Activated CD4-positive, alpha-beta T cell treated with anti-CD3 and anti-CD28 coated beads, Interleukin-2, amount 10 ng/mL, durations not matched to agents 7 days and 5 days (primary cell): Measurements from ENCODE around the gene ZNF337. TPM values are rescaled to one million over a fixed set of nuclear protein-coding genes. Genes with fewer than 3 reads are reported as not detected.
A peak's percentile ranks its signal among the peaks of the same experiment; 100 is the strongest.
"Not testable (repeated sequence)": the region's sequence is repeated elsewhere in the genome, so short reads cannot be mapped to it uniquely, and the experiment has no call there.

Experiments
- CTCF ChIA-PET: fragments of 350-600 bp; sonication (Branson Sonifier 250); formaldehyde crosslinking; loops from one replicate; lab custom pipeline; 2021; ENCODE audit warnings: antibody characterized with exemption; lab: Charles Lee
- POLR2A ChIA-PET: fragments of 350-600 bp; sonication (Branson Sonifier 250); formaldehyde crosslinking; loops from one replicate; lab custom pipeline; 2021; ENCODE audit warnings: antibody characterized with exemption; lab: Charles Lee
- DNase-seq: peaks from one replicate; pipeline ENCODE4 v3.0.0-alpha.2; 2020
- H3K27ac Mint-ChIP-seq: one replicate; pipeline ENCODE4 v1.8.0; 2021; ENCODE audit warnings: mild to moderate bottlenecking, moderate library complexity, mixed read lengths
- H3K27me3 Mint-ChIP-seq: one replicate; pipeline ENCODE4 v1.8.0; 2021; ENCODE audit warnings: mixed read lengths
- H3K36me3 Mint-ChIP-seq: one replicate; pipeline ENCODE4 v1.8.0; 2021; ENCODE audit warnings: low read depth, mixed read lengths
- H3K4me1 Mint-ChIP-seq: one replicate; pipeline ENCODE4 v1.8.0; 2021; ENCODE audit warnings: mixed read lengths
- H3K4me3 Mint-ChIP-seq: one replicate; pipeline ENCODE4 v1.8.0; 2021; ENCODE audit warnings: mild to moderate bottlenecking, moderate library complexity, mixed read lengths
- H3K9me3 Mint-ChIP-seq: one replicate; pipeline ENCODE4 v1.8.0; 2021; ENCODE audit warnings: mixed read lengths
- total RNA-seq, 2 experiments: library from RNA; stranded (reverse); gene quantifications; one replicate each; pipeline ENCODE4 v1.2.3, GENCODE V29; 2021

Gene ZNF337
- total RNA-seq, 2 experiments from 2014 or later, result 14.5 to 15.1 TPM

DNA sequence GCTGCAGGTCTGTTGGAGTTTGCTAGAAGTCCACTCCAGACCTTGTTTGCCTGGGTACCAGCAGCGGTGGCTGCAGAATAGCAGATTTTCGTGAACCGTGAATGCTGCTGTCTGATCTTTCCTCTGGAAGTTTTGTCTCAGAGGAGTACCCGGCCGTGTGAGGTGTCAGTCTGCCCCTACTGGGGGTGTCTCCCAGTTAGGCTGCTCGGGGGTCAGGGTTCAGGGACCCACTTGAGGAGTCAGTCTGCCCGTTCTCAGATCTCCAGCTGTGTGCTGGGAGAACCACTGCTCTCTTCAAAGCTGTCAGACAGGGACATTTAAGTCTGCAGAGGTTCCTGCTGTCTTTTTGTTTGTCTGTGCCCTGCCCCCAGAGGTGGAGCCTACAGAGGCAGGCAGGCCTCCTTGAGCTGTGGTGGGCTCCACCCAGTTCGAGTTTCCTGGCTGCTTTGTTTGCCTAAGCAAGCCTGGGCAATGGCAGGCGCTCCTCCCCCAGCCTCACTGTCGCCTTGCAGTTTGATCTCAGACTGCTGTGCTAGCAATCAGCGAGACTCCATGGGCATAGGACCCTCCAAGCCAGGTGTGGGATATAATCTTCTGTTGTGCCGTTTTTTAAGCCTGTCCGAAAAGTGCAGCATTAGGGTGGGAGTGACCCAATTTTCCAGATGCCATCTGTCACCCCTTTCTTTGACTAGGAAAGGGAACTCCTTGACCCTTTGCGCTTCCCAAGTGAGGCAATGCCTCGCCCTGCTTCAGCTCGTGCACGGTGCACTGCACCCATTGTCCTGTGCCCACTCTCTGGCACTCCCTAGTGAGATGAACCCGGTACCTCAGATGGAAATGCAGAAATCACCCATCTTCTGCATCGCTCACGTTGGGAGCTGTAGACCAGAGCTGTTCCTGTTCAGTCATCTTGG is 22.5 kb upstream of the ZNF337 start:
- H3K27me3 Mint-ChIP-seq, H3K4me3 Mint-ChIP-seq, CTCF ChIA-PET, POLR2A ChIA-PET: not testable (repeated sequence)
- H3K9me3 Mint-ChIP-seq, result peaks cover 18% of the 10 kb centered on the region
- H3K36me3 Mint-ChIP-seq, result peaks cover 29% of the 10 kb centered on the region
- H3K27ac Mint-ChIP-seq, result peak overlapping the region; percentile 91
- peaks cover 22% of the 10 kb centered on the region for H3K4me1 Mint-ChIP-seq
- DNase-seq, result peak; percentile 59

DNA sequence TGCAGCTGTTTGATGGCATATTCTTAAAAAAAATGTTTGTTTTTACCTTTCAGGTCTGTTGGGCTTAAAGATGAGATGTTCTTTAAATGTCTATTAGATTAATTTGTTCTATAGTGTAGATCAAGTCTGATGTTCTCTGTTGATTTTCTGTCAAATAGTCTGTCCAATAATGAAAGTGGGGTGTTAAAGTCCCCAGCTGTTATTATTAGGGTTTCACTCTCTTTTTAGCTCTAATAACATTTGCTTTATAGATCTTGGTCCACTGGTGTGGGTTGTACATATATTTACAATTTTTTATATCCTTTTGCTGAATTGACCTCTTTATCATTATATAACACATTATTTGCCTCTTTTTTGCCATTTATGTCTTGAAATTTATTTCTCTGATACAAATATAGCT is 11.0 kb upstream of the ZNF337 start:
- CTCF ChIA-PET, result no interaction called here
- no peak for DNase-seq
- POLR2A ChIA-PET, result no interaction called here
- peaks cover 21% of the 10 kb centered on the region for H3K9me3 Mint-ChIP-seq
- H3K27ac Mint-ChIP-seq, result no peak overlapping the region
- peaks cover 25% of the 10 kb centered on the region for H3K36me3 Mint-ChIP-seq
- peaks cover 27% of the 10 kb centered on the region for H3K4me1 Mint-ChIP-seq
- H3K4me3 Mint-ChIP-seq, result no peak overlapping the region
- peaks cover 7% of the 10 kb centered on the region for H3K27me3 Mint-ChIP-seq

DNA sequence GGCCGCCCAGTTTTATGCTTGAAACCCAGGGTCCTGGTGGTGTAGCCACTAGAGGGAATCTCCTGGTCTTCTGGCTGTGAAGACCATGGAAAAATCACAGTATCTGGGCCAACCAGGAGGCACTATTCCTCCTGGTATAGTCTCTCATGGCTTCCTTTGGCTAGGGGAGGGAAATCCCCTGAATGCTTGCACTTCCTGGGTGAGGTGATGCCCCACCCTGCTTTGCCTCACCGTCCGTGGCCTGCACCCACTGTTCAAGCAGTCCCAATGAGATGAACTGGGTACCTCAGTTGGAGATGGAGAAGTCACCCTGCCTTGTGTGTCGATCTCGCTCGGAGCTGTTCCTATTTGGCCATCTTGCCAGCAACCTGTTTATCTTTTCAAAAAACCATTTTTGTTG is 10.1 kb upstream of the ZNF337 start:
- POLR2A ChIA-PET, result no interaction called here
- DNase-seq, result peak; percentile 40
- Mint-ChIP-seq H3K9me3 (peaks cover 16% of the 10 kb centered on the region), H3K4me3 (no peak overlapping the region), H3K4me1 (peaks cover 27% of the 10 kb centered on the region), H3K36me3 (peaks cover 26% of the 10 kb centered on the region), H3K27ac (peak overlapping the region; percentile 77), H3K27me3 (peaks cover 7% of the 10 kb centered on the region)
- CTCF ChIA-PET, result interaction anchor here (1.4 kb wide), 1 partner anchor 11 kb away, joined by 4 read pairs; no protein-coding TSS in a partner anchor

DNA sequence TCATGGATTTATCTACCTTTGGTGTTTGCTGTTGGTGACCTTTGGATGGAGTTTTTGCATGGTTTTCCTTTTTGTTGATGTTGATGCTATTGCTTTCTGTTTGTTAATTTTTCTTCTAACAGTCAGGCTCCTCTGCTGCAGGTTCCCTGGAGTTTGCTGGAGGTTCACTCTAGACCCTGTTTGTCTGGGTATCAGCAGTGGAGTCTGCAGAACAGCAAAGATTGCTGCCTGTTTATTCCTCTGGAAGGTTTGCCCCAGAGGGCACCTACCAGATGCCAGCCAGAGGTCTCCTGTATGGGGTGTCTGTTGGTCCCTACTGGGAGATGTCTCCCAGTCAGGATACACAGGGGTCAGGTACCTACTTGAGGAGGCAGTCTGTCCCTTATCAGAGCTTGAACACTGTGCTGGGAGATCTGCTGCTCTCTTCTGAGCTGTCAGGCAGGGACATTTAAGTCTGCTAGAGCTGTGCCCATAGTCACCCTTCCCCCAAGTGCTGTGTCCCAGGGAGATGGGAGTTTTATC is 9.2 kb upstream of the ZNF337 start:
- no peak for DNase-seq
- H3K4me3 Mint-ChIP-seq, result no peak overlapping the region
- H3K9me3 Mint-ChIP-seq, result peaks cover 15% of the 10 kb centered on the region
- H3K27ac Mint-ChIP-seq, result peak overlapping the region; percentile 47
- peaks cover 24% of the 10 kb centered on the region for H3K36me3 Mint-ChIP-seq
- CTCF ChIA-PET, result interaction anchor here (1.4 kb wide), 1 partner anchor 12 kb away, joined by 4 read pairs; no protein-coding TSS in a partner anchor
- peaks cover 7% of the 10 kb centered on the region for H3K27me3 Mint-ChIP-seq
- peaks cover 27% of the 10 kb centered on the region for H3K4me1 Mint-ChIP-seq
- POLR2A ChIA-PET, result no interaction called here

DNA sequence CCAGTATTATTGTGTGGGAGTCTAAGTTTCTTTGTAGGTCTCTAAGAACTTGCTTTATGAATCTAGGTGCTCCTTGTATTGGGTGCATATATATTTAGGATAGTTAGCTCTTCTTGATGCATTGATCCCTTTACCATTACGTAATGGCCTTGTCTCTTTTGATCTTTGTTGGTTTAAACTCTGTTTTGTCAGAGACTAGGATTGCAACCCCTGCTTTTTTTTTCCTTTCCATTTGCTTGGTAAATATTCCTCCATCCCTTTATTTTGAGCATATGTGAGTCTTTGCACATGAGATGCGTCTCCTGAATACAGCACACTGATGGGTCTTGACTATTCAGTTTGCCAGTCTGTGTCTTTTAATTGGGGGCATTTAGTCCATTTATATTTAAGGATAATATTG is 7.7 kb upstream of the ZNF337 start:
- POLR2A ChIA-PET, H3K27ac Mint-ChIP-seq, DNase-seq, H3K4me3 Mint-ChIP-seq, CTCF ChIA-PET: not testable (repeated sequence)
- Mint-ChIP-seq H3K9me3 (peaks cover 26% of the 10 kb centered on the region), H3K4me1 (peaks cover 28% of the 10 kb centered on the region), H3K36me3 (peaks cover 31% of the 10 kb centered on the region), H3K27me3 (peaks cover 11% of the 10 kb centered on the region)

DNA sequence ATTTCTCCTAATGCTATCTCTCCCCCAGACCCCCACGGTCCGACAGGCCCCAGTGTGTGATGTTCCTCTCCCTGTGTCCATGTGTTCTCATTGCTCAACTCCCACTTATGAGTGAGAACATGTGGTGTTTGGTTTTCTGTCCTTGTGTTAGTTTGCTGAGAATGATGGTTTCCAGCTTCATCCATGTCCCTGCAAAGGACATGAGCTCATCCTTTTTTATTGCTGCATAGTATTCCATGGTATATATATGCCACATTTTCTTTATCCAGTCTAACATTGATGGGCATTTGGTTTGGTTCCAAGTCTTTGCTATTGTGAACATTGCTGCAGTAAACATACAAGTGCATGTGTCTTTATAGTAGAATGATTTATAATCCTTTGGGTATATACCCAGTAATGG is 4.2 kb upstream of the ZNF337 start:
- peaks cover 15% of the 10 kb centered on the region for H3K27me3 Mint-ChIP-seq
- peaks cover 30% of the 10 kb centered on the region for H3K36me3 Mint-ChIP-seq
- H3K4me3 Mint-ChIP-seq, DNase-seq, CTCF ChIA-PET, POLR2A ChIA-PET: not testable (repeated sequence)
- H3K27ac Mint-ChIP-seq, result peak overlapping the region; percentile 16
- H3K4me1 Mint-ChIP-seq, result peaks cover 17% of the 10 kb centered on the region
- H3K9me3 Mint-ChIP-seq, result peaks cover 23% of the 10 kb centered on the region

DNA sequence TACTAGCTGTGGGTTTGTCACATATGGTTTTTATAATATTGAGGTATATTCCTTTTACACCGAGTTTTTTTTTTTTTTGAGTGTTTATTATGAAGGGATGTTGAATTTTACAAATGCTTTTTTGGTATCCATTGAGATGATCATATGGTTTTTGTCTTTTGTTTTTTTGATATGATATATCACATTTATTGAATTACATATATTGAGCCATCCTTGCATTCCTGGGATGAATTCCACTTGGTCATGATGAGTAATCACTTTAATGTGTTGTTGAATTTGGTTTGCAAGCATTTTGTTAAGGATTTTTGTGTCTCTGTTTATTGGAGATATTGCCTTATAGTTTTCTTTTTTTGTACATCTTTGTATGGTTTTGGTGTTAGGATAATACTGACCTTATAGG is 3.3 kb upstream of the ZNF337 start:
- POLR2A ChIA-PET, result no interaction called here
- H3K4me3 Mint-ChIP-seq, result no peak overlapping the region
- H3K27me3 Mint-ChIP-seq, result peaks cover 13% of the 10 kb centered on the region
- DNase-seq, result no peak
- no peak overlapping the region for H3K27ac Mint-ChIP-seq
- H3K36me3 Mint-ChIP-seq, result peaks cover 26% of the 10 kb centered on the region
- peaks cover 21% of the 10 kb centered on the region for H3K9me3 Mint-ChIP-seq
- H3K4me1 Mint-ChIP-seq, result peaks cover 21% of the 10 kb centered on the region
- CTCF ChIA-PET, result no interaction called here

DNA sequence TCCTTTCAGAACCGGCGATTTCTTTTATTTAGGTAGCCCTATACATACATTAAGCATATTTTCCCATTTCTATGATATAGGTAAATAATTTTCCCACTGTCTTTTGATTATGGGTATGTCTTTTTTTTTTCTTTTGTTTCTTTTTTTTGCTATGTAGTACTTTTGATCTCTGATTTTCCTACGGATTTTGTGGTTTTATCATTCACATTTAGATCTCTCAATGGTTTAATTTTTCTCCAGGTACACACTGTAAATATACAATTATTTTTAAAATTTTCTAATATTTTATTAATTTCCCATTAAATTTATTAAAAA is 436 bp upstream of the ZNF337 start:
- H3K27ac Mint-ChIP-seq, result peak overlapping the region; percentile 92
- peak overlapping the region; percentile 92 for H3K4me3 Mint-ChIP-seq
- POLR2A ChIA-PET, result no interaction called here
- H3K9me3 Mint-ChIP-seq, result peaks cover 17% of the 10 kb centered on the region
- H3K36me3 Mint-ChIP-seq, result peaks cover 24% of the 10 kb centered on the region
- CTCF ChIA-PET, result no interaction called here
- H3K27me3 Mint-ChIP-seq, result peaks cover 8% of the 10 kb centered on the region
- H3K4me1 Mint-ChIP-seq, result peaks cover 35% of the 10 kb centered on the region
- DNase-seq, result no peak

DNA sequence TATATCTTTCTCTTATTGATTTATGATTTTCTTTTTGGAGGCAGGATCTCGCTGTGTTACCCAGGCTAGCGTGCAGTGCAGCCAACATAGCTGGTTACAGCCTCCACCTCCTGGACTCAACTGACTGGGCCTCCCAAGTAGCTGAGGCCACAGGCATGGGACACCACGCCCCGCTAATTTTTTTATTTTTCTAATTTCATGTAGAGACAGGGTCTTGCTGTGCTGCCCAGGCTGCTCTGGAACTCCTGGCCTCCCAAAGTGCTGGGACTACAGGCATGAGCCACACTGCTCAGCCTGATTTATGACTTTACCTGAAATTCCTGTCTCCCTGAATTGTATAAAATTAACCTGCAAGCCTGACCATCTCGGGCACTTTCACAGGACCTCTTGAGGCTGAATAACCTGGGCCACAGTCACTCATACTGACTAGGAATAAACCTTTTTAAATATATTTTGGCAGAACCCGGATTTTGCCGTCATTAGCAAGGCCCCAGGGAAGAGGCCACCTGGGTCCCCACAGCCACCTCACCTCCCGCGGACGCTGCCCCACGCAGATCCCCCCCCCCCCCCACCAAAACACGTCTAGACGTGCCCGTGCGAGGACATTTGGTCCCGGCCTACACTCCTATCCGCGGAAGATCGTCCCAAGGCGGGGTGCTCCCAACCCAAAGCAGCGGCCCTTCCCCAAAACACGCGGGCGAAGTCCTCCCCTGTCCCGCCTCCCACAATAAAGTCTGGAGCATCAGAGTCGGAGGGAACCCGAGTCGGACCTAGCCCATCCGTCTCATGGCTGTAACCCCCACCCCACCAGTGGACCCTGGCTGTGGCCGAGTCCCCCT is 902 bp downstream of the ZNF337 start:
- Mint-ChIP-seq H3K27me3 (peaks cover 8% of the 10 kb centered on the region), H3K36me3 (peaks cover 33% of the 10 kb centered on the region), H3K9me3 (peaks cover 13% of the 10 kb centered on the region), H3K27ac (peak overlapping the region; percentile 92), H3K4me3 (peak overlapping the region; percentile 92), H3K4me1 (peaks cover 41% of the 10 kb centered on the region)
- DNase-seq, result no peak
- CTCF ChIA-PET, result no interaction called here
- POLR2A ChIA-PET, result no interaction called here

DNA sequence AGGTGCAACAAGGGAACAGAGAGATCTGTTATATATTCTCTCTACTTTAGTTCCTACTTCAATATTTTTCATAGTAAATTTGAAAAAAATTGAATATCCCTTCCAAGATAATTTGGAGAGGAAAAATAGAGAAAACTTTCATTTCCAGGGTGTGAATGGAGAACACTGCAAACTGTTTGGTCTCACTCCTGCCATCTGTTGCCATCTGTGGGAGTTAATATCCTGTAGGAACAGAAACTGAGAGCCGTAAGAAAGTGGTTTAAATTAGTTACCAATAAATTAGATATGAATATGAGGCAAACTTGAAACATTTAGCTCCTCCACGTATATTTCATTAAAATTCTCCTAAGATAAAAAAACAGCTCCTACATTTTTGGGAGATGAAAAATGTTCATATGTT is 4.2 kb downstream of the ZNF337 start:
- H3K27me3 Mint-ChIP-seq, result no peaks in the 10 kb centered on the region
- H3K4me3 Mint-ChIP-seq, result no peak overlapping the region
- no peak for DNase-seq
- CTCF ChIA-PET, result no interaction called here
- POLR2A ChIA-PET, result no interaction called here
- peaks cover 34% of the 10 kb centered on the region for H3K4me1 Mint-ChIP-seq
- H3K36me3 Mint-ChIP-seq, result peaks cover 27% of the 10 kb centered on the region
- no peak overlapping the region for H3K27ac Mint-ChIP-seq
- H3K9me3 Mint-ChIP-seq, result no peaks in the 10 kb centered on the region

DNA sequence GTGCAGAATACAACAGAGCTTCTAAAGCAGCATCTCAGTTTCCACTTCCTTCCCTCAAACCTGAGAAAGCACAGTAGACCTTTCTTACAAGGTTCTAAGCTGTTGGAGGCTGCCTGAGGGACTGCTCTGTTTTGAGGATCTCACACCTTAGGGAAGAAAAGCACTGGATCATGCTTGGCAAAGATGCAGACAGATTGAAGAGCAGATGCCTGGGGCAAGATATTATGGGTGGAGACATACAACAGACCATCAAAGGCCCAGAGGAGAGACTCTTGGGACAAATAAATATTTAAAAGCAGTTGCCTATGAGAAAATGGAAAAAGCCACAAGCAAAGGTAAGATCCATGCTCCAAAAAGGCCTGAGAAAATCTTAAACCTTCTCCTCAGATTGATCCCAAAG is 6.2 kb downstream of the ZNF337 start:
- Mint-ChIP-seq H3K27me3 (no peaks in the 10 kb centered on the region), H3K9me3 (no peaks in the 10 kb centered on the region), H3K4me3 (no peak overlapping the region), H3K36me3 (peaks cover 29% of the 10 kb centered on the region), H3K27ac (no peak overlapping the region), H3K4me1 (peaks cover 28% of the 10 kb centered on the region)
- POLR2A ChIA-PET, result no interaction called here
- CTCF ChIA-PET, result no interaction called here
- DNase-seq, result no peak

DNA sequence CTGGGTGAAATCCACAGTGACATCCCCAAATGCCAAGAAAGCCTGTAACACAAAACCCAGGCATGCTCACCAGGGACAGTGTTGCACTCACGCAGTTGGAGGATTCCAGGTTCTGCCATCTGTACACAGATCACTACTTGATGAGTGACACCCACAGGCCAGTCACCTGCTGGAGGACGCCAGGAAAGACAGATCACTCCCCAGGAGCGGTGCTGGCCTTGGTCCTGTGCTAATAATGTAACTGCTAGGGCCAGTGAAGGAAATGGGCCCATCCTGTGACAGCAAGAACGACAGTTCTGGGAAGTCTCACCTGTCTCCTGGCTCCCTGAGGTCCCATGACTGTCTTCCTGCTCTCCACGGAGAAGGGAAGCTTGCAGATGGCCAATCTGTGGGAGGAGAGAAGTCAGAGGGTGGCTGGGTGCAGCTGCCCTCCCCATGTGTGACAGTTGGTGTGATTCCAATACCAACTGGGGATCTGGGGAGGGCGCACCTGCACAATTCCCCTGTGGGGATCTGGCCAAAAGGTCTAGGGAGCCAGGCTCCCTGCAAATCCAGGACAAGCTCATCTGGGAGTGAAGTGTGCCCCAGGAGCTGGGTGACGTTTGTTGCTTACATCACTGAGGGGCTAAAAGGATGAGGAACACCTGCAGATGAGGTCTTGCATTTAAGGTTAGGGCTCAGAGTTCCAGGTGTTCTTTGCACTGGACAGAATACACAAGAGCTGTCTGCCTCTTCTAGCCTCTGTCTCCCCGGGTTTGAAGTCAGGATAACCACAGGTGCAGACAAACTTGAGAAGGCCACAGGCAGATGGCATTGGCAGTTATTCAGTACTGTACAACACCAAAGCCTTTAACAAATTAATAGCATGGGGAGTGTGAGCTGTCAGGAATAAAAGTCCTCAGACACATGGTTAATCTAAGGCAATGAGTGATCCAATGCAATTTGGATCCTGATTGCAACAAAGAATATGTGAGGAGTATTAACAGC is 10.3 kb downstream of the ZNF337 start:
- Mint-ChIP-seq H3K4me3 (no peak overlapping the region), H3K27ac (no peak overlapping the region), H3K36me3 (peaks cover 41% of the 10 kb centered on the region), H3K27me3 (no peaks in the 10 kb centered on the region), H3K4me1 (peaks cover 16% of the 10 kb centered on the region), H3K9me3 (peaks cover 2% of the 10 kb centered on the region)
- CTCF ChIA-PET, result no interaction called here
- DNase-seq, result no peak
- POLR2A ChIA-PET, result no interaction called here
